ENCODE data around the gene CHTF18.

DNA sequence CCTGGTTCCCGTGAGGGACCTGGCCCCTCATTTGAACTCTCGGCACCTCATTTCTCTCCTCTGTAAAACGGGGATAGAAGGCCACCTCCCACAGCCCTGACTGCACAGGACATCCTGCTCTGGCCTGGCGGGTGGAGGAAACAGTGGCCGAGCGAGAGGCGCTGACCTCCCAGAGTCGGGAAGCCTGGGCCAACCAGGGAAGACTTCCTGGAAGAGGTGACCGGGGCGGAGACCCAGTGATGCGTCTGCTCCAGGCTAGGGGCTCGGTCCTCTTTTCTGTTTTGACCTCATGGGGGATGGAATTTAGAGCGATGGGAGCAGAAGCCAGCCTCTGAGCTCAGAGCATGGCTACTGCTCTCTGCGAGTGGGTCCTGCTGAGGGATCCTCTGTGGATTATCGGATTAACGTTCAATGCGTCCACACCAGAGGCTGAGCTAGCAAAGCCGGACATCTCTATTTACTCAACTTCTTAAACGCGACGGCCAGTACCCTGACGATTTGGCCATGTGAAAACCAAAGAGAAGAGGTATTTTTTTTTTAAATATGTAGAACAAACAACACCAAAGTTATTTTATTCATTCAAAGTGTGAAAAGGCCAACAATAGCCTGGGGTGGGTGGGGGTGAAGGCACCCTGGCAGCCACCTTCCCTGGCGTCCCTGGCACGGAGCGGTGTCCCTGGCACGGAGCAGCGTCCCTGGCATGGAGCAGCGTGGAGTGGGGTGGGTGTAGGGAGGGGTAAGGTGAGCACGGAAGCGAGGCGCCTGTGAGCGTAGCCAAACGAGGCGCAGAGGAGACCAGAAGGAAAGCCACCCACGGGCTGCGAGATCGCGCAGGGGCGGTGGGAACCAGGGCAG, 37.0 kb upstream of the CHTF18 start:
- no peak for TF ChIP-seq CTCF (IDR thresholded peaks at IDR 0.05 in 8 of 11, conservative IDR thresholded peaks at IDR 0.05 in 3 of 11)
- TF ChIP-seq POLR2A (IDR thresholded peaks at IDR 0.05), result no peak
